Upper lobe of left lung (tissue), 6 donors: ENCODE data around the gene SHANK3. TPM values are rescaled to one million over a fixed set of nuclear protein-coding genes. Genes with fewer than 3 reads are reported as not detected.
A peak's percentile ranks its signal among the peaks of the same experiment; 100 is the strongest.

Source experiments
- ATAC-seq, 2 donors: fragments of 200-7000 bp; cut with Tn5 transposase; one replicate each; pipeline ENCODE4 v1.9.1; 2022; ENCODE audit warnings: mild to moderate bottlenecking in 2 of 2, moderate library complexity in 2 of 2; ENCODE audit not compliant: low FRiP score in 2 of 2
- DNase-seq, 2 donors: peaks; one replicate each; pipeline ENCODE4 v3.0.0-alpha.2; 2019 to 2020
- H3K27ac ChIP-seq, 4 donors: fragments of 200-600 bp; sonication (generic); one replicate each; pipeline ENCODE4 v1.5.1; 2016 to 2019
- H3K27me3 ChIP-seq, 4 donors: fragments of 200-600 bp; sonication (generic); one replicate each; pipeline ENCODE4 v1.5.1; 2017 to 2019
- H3K36me3 ChIP-seq, 4 donors: fragments of 200-600 bp; sonication (generic); one replicate each; pipeline ENCODE4 v1.5.1; 2016 to 2019
- H3K4me1 ChIP-seq, 4 donors: fragments of 200-600 bp; sonication (generic); one replicate each; pipeline ENCODE4 v1.5.1; 2018 to 2019
- H3K4me3 ChIP-seq, 4 donors: fragments of 200-600 bp; sonication (generic); one replicate each; pipeline ENCODE4 v1.5.1; 2017 to 2019; ENCODE audit warnings: mild to moderate bottlenecking in 2 of 4, moderate library complexity in 1 of 4
- H3K9me3 ChIP-seq, 4 donors: fragments of 200-600 bp; sonication (generic); one replicate each; pipeline ENCODE4 v1.5.1; 2018 to 2019
- EP300 ChIP-seq, 4 donors: sonication (generic); formaldehyde crosslinking; IDR thresholded peaks; one replicate each; pipeline ENCODE4 v1.5.1; 2017; ENCODE audit warnings: antibody characterized with exemption in 4 of 4, control low read depth in 2 of 4
- POLR2A ChIP-seq, 4 donors: fragments of 450-650 bp; IDR thresholded peaks; one replicate each; pipeline ENCODE4 v1.5.1; 2016 to 2017; ENCODE audit warnings: antibody characterized with exemption in 4 of 4, mild to moderate bottlenecking in 2 of 4
- POLR2AphosphoS5 ChIP-seq, 2 donors: sonication (generic); formaldehyde crosslinking; IDR thresholded peaks; one replicate each; pipeline ENCODE4 v1.5.1; 2017; ENCODE audit warnings: antibody characterized with exemption in 2 of 2
- WGBS, 2 donors: methylation state at CpG; one replicate each; pipeline ENCODE4 v1.1.5; 2017 to 2018; 5-methylcytosine and 5-hydroxymethylcytosine counted together
- total RNA-seq, 6 donors: library from RNA; depleted of rRNA in 4 of 6; stranded (reverse); fragments of >200 nt in 4 of 6; gene quantifications; one replicate each; pipeline versions ENCODE4 v1.1.0 to v1.2.1, GENCODE V29; 2016 to 2021
- TF ChIP-seq, protein P1 (sequence below), 6 experiments: fragments of 450-650 bp in 4 of 6; fragments of 200-600 bp in 2 of 6; sonication (generic) in 2 of 6; IDR thresholded peaks; one replicate each; pipeline ENCODE4 v1.5.1; 2016 to 2019; ENCODE audit warnings: antibody characterized with exemption in 6 of 6
- donor health status: DM: no; HTN: no; CAD: no; lungs with moderate emphysema.
- donor health status: DM: no; HTN: yes; CAD: no; lungs with severe emphysema.

The SHANK3 gene
- total RNA-seq, 6 donors from 2014 or later = 16.6 to 105 (median 51.1) TPM

DNA sequence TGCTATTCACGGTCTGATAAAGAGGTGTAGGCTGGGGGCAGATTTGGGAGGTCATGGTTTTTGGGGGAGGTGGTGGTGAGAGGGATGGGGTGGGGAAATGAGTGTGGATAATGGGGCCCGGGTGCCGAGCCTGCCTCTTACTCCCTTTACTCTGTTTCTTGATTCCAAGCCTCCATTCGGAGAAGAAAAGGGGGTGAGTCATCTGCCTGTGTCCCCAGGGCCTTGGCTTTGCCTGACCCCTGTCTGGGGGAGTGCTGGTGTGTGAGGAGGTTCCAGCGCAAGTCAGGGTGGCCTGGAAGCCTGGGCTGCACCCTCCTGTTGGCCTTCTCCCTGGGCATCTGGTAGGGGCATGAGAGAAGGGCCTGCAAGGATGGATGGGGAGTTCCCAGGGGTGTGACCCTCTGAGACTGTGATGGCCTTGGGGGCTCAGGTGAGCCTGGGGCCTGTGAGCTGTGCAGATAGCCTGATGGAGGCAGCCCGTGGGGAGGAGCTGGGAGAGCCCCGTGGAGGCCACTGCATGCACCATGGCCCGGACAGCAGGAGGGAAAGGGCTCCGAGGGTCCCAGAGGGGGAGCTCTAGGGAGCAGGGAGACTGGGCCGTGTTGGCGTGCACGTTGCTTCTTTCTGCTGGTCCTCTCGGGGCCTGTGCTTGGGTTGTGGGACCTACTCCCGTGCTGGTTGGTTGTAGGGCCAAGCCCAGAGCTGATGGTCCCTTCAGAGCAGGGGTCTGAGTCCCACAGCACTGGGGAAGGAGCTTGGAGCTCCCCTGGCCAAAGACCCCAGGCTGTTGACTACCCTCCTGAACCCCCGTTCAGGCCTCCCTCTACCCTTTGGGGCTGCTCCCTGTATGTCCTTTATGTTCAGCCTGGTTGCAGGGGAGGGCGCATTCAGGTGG lies 39.1 kb downstream of the SHANK3 start:
- Histone ChIP-seq H3K27me3 (no peaks in the 10 kb centered on the region), H3K9me3 (no peaks in the 10 kb centered on the region), H3K36me3 (peaks cover 0 to 53% (median 1%) of the 10 kb centered on the region in 4 donors), H3K27ac (peak overlapping the region in 1 of 4 donors; percentile 9), H3K4me1 (peaks cover 10 to 21% (median 19%) of the 10 kb centered on the region in 4 donors), H3K4me3 (no peak overlapping the region)
- TF ChIP-seq, protein P1, sequence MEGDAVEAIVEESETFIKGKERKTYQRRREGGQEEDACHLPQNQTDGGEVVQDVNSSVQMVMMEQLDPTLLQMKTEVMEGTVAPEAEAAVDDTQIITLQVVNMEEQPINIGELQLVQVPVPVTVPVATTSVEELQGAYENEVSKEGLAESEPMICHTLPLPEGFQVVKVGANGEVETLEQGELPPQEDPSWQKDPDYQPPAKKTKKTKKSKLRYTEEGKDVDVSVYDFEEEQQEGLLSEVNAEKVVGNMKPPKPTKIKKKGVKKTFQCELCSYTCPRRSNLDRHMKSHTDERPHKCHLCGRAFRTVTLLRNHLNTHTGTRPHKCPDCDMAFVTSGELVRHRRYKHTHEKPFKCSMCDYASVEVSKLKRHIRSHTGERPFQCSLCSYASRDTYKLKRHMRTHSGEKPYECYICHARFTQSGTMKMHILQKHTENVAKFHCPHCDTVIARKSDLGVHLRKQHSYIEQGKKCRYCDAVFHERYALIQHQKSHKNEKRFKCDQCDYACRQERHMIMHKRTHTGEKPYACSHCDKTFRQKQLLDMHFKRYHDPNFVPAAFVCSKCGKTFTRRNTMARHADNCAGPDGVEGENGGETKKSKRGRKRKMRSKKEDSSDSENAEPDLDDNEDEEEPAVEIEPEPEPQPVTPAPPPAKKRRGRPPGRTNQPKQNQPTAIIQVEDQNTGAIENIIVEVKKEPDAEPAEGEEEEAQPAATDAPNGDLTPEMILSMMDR (IDR thresholded peaks at IDR 0.05) = no peak
- TF ChIP-seq POLR2AphosphoS5 (IDR thresholded peaks at IDR 0.05) = no peak
- no peak for TF ChIP-seq POLR2A (IDR thresholded peaks at IDR 0.05)
- no peak for TF ChIP-seq EP300 (IDR thresholded peaks at IDR 0.05)
- 77 to 82% methylated on average over 5 to 16 of the region's 16 CpGs for WGBS, 2 donors
- DNase-seq (no peak), ATAC-seq (no peak)

DNA sequence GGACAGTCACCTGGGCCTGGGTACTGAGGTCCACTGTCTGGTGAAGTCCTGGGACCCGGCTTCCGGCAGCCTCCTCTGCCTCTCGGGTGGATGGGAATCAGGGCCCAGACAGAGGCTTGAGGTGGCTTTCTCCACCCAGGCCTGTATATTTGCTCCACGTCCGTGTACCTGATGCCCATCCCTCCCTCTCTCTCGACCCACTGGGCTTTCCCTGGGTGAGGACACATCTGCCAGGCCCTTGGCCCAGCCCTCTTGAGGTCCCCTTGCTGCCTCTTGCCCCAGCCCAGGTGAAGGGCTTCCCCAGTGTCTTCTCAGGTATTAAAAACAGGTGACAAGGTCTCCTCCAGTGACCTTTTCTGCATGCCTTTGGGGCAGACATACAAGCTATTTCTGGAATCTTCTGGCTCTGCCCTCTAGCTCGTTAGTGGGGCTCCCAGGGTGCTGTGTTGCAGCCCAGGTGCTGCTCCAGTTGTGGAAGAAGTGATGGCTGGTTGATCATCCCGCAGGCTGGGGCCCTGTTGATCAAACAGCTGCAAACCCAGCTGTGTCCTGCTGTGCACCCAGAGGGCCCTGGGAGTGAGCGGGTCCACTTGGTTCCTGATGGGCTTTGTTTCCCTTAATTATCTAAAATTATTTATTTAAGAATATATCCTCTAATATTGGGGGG lies 39.9 kb downstream of the SHANK3 start:
- no peak for TF ChIP-seq POLR2AphosphoS5 (IDR thresholded peaks at IDR 0.05)
- TF ChIP-seq, protein P1 (IDR thresholded peaks at IDR 0.05) = no peak
- no peak for TF ChIP-seq POLR2A (IDR thresholded peaks at IDR 0.05)
- TF ChIP-seq EP300 (IDR thresholded peaks at IDR 0.05) = no peak
- peak overlapping the region in 2 of 4 donors; percentile 6 to 10 for H3K27ac ChIP-seq
- no peak for DNase-seq
- H3K4me1 ChIP-seq = peaks cover 10 to 21% (median 19%) of the 10 kb centered on the region in 4 donors
- peaks cover 0 to 60% (median 1%) of the 10 kb centered on the region in 4 donors for H3K36me3 ChIP-seq
- ATAC-seq = no peak
- no peak overlapping the region for H3K4me3 ChIP-seq
- no peaks in the 10 kb centered on the region for H3K27me3 ChIP-seq
- no peaks in the 10 kb centered on the region for H3K9me3 ChIP-seq
- 62 to 85% methylated on average over 9 of the region's 9 CpGs for WGBS, 2 donors

DNA sequence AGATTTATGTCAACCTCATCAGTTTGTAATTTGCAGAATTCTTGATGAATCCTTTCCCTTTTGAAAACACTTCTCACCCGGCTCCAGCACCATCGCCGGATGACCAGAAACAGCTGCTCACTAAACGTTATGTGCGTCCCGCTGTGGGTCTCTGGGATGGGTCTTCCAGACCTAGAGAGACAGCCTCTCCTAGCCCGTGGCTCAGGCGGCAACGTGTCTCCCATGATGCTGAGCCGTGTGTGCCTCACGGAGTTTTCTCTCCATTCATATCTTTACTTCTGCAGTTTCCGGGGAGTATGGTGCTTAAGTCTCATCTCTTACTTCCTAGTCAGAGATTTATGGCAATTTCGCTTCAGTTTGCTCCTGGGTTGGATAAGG lies 40.4 kb downstream of the SHANK3 start:
- TF ChIP-seq EP300 (IDR thresholded peaks at IDR 0.05) = no peak
- no peak for TF ChIP-seq POLR2A (IDR thresholded peaks at IDR 0.05)
- no peak for TF ChIP-seq POLR2AphosphoS5 (IDR thresholded peaks at IDR 0.05)
- TF ChIP-seq, protein P1 (IDR thresholded peaks at IDR 0.05) = no peak

DNA sequence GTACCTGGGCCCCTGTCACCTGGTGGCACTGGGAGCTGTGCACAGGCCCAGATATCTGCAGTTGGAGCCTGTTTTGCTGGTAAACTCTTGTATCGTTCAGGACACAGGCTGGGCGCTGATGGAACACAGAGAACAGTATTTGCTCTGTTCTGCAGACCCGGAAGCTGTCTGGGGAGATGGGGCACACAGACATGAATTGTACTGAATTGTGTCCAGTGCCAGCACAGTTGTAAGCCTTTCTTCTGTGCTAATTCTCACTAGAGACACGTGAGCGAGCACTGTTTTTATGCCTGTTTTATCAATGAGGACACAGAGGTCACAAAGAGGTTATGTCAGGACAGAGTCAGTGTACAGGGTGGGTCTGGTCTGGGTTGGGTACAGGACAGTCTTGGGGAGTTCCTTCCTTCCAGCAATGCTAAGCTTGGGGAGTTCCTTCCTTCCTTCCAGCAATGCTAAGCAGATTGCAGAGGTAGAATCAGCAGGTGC lies 41.0 kb downstream of the SHANK3 start:
- TF ChIP-seq EP300 (IDR thresholded peaks at IDR 0.05) = peak; percentile 61 to 99 (median 94)
- peak; percentile 73 to 94 for TF ChIP-seq POLR2AphosphoS5 (IDR thresholded peaks at IDR 0.05)
- no peak for TF ChIP-seq POLR2A (IDR thresholded peaks at IDR 0.05)
- TF ChIP-seq, protein P1 (IDR thresholded peaks at IDR 0.05) = no peak
- peak in 1 of 2 donors; percentile 42 for ATAC-seq
- H3K27me3 ChIP-seq = no peaks in the 10 kb centered on the region
- 67 to 79% methylated on average over 4 to 5 of the region's 5 CpGs for WGBS, 2 donors
- H3K36me3 ChIP-seq = peaks cover 0 to 66% (median 1%) of the 10 kb centered on the region in 4 donors
- H3K4me3 ChIP-seq = no peak overlapping the region
- H3K4me1 ChIP-seq = peaks cover 10 to 21% (median 19%) of the 10 kb centered on the region in 4 donors
- peak overlapping the region in 1 of 4 donors; percentile 10 for H3K27ac ChIP-seq
- DNase-seq = no peak
- no peaks in the 10 kb centered on the region for H3K9me3 ChIP-seq

More for the DNA sequence above, 40.4 kb downstream of the SHANK3 start:
- DNase-seq = no peak
- WGBS, 2 donors = 75 to 78% methylated on average over 13 of the region's 13 CpGs
- H3K9me3 ChIP-seq = no peaks in the 10 kb centered on the region
- peaks cover 0 to 66% (median 1%) of the 10 kb centered on the region in 4 donors for H3K36me3 ChIP-seq
- peaks cover 10 to 21% (median 19%) of the 10 kb centered on the region in 4 donors for H3K4me1 ChIP-seq
- no peak for ATAC-seq
- H3K4me3 ChIP-seq = no peak overlapping the region
- H3K27me3 ChIP-seq = no peaks in the 10 kb centered on the region
- peak overlapping the region in 2 of 4 donors; percentile 6 to 10 for H3K27ac ChIP-seq
